GM21447 (cell line): ENCODE results near the gene APBB2.
"Not testable (repeated sequence)": the region's sequence is repeated elsewhere in the genome, so short reads cannot be mapped to it uniquely, and the experiment has no call there.

Experiments
- ATAC-seq: cut with Tn5 transposase; IDR thresholded peaks from one replicate; pipeline ENCODE4 v1.9.1; 2021; ENCODE audit not compliant: unreplicated experiment

Gene APBB2

GRCh38 chr4:40916880-40917279 is 297.5 kb downstream of the APBB2 start:
- peak; percentile 96 for ATAC-seq

DNA sequence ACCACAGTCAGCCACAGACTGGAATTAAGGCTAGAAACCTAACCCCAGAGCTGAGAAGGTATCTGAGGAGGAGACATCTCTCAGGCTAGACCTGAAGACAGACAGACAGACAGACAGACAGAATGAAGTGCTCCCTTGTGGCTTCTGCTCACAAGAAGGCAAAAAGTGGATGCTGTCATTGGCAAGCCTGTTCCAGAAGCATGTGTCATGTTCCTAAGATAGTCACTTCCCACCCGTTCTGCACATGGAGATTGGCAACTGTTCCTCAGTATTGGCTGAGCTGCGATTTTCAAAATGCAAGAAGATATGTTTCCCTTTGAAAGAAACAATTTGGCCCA is 298.2 kb downstream of the APBB2 start:
- ATAC-seq, result no peak

DNA sequence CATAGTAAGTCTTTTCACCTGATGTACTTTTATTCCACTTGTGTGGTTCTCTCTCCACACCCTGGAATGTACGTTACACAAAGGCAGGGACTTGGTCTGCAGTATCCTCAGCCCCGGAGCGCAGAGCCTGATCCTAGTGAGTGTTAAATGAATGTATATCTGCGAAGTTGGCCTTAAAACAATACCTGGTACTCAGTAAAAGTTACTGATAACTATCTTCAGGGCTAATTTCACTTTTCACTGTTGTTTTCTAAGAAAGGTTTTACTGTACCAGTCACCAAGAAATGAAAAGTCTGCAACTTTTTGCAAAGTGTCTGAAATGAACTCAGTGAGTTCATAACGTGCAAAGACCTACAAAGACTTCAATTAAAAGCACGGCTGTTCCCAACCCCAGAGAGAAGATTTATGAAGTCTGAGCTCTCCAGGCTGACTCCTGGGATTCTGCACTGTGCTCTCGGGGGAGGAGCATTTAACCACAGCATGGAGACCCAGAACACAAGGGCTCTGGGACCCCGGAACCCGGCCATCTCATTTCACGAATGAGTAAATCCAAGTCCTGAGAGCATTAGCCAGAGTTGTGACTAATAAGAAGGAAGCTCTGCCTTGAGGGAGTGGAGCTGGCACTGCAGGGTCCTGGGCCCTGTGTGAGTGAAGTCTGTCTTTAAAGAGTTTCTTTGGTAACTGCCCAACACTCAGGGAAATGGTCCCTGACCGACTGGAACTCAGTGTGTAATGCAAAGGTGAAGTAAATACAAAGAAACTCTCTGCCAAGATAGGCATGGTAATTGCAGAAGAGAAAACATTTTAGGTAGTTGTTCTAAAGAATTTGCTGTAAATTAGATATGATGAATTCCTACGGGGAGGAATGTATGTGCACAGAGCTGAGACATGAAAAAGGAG is 298.8 kb downstream of the APBB2 start:
- no peak for ATAC-seq

GRCh38 chr4:40912460-40913184 is 301.7 kb downstream of the APBB2 start:
- ATAC-seq, result no peak

DNA sequence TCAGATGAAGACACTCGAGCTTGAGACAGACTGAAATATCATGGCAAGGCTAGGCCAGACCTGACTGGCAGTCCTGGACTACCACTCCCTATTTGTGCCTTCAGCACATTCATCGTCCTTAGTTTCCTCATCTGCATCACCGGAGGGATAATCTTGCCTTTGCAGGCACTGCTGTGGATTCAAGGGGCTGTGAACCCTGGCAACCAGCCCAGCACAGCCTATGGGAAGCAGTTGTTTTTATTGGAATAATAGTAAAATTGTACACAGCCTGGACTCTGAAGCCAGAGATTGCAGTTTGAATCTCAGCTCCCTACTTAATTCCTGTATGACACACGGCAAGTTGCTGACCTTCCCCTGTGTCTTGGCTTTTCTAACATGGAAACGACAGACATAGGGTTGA is 303.6 kb downstream of the APBB2 start:
- no peak for ATAC-seq

DNA sequence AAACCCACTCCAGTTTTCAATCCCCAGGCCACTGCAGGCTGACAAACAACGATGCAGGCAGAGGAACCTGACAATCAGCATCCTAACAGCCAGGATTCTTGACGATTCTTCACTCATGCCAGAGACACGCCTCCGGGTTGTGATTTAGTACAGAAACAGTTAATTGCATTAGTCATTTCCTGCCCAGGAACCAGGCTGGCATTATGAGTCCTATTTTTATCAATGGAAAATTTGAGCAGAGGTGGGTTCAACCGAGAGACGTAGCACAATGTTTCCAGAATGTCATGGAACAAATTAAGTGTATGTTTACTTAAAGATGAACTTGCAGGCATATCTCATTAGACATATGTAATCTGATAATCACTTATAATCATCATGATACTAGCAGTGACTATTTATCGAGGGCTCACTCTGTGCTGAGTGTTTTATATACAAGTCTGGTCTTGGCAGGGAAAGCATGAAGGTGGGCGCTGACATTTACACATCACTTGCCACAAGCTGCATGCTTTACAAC is 304.9 kb downstream of the APBB2 start:
- ATAC-seq, result no peak

DNA sequence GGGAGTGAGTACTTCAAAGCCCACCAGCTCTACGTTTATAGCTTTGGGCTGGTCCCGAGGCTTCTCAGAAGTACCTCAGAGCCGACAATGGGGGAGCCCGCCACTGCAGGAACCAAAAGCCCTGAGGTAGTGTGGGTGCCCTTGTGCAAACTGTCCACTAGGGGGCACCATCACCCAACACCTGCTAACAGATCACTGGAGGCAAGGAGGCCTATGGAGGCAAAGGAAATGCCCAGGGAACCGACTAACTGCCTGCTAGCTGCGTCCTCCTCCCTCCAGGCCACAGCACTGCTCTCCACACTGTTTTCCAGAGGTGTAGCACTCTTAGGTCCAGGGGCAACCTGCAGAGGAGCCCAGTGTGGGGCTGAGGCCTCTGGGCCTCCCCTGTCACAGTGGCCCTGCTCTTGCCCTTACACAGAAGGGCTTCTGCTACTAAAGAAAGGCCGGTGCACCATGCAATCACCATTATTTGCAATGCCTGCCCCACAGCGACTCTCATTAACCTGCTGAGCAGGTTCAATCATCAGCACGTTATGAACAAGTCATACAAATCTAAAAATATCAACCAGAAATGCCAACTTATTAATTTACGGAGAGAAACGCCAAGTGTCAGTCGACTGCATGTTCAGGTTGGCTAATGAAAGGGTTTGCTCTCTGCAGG is 305.5 kb downstream of the APBB2 start:
- peak; percentile 91 for ATAC-seq

GRCh38 chr4:40908297-40908696 is 306.0 kb downstream of the APBB2 start:
- no peak for ATAC-seq

- no peak for ATAC-seq
Observed at GRCh38 chr4:40905414-40905813, 308.9 kb downstream of the APBB2 start.

DNA sequence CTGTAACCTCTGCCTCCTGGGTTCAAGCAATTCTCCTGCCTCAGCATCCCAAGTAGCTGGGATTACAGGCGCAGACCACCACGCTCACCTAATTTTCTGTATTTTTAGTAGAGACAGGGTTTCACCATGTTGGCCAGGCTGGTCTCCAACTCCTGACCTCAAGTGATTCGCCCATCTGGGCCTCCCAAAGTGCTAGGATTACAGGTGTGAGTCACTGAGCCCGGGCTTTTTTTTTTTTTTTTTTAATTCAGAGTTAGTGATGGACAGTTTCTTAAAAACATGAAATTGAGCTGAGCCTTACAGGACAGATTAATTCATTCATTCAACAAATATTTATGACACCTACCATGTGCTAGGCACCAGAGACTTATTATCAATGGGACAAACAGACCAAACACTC is 313.8 kb downstream of the APBB2 start:
- not testable (repeated sequence) for ATAC-seq

DNA sequence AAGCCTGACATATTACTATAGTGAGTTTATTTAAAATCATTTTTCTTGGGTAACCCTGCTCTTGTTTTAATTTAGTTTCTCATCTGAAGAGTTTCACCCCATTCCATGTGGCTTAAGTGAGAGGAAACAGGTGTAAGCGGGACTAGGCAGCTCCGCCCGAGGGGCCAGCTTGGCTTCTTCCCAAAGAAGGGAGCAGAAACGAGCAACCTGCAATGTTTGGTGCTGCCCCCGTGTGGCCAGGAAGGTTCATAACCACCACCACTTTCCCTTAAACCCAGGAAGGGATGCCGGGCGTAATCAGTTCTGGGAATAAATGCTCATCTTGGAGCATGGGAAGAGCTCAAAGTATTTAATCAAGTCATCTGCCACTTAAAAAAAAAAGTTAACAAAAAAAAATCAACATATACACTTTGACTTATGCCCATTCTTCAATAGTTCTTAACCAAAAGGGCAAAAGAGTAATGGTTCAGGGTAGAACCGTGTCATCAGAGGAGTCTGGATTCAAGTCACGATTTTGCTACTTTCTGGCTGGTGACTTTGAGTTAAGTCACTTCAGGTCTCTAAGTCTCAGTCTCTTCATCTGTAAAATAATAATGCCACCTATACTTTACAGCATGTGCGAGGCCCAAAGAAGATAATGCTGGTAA is 316.7 kb downstream of the APBB2 start:
- no peak for ATAC-seq

DNA sequence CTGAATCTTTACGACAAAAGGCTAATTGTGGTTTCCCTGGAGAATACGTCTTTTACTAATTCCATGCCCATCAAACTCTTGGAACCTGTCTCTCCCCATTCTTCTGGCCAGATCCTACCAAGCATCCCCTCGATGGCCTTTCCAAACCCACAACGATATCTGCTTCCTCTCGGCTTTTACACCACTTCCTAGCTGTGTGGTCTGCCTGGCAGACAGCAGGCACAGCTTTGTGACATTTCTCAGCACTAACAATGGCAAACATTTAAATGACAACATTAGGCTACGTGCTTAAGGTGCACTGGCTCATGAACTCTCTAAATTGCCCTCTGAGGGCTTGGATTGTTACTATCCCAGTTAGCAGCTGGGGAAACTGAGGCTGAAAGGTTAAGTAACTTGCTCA is 323.6 kb downstream of the APBB2 start:
- ATAC-seq, result no peak

GRCh38 chr4:40890199-40890598 is 324.1 kb downstream of the APBB2 start:
- ATAC-seq, result no peak

GRCh38 chr4:40888933-40889332 is 325.4 kb downstream of the APBB2 start:
- no peak for ATAC-seq

- ATAC-seq, result no peak
Observed at GRCh38 chr4:40887764-40888131, 326.6 kb downstream of the APBB2 start.

- ATAC-seq, result no peak
Observed at GRCh38 chr4:40886931-40887763, 327.2 kb downstream of the APBB2 start.

- ATAC-seq, result no peak
Observed at GRCh38 chr4:40881851-40882250, 332.5 kb downstream of the APBB2 start.

DNA sequence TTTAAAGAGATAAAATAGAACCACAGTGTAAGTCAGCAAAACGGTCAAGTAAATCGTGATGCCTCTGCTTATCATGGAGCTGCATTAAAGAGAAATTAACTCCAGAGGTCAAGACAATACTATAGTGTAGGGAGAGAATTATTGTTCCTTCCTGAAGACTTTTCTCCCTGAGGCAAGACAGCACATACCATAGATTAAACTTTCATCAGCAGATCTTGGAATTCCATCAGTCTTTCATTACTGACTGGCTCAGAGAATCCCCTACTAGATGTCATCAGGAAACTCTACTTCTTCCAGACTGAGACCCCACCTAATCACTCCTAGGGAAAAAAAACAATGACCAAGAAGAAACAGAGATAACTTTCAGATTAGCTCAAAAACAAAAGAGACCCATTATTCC is 333.2 kb downstream of the APBB2 start:
- no peak for ATAC-seq

DNA sequence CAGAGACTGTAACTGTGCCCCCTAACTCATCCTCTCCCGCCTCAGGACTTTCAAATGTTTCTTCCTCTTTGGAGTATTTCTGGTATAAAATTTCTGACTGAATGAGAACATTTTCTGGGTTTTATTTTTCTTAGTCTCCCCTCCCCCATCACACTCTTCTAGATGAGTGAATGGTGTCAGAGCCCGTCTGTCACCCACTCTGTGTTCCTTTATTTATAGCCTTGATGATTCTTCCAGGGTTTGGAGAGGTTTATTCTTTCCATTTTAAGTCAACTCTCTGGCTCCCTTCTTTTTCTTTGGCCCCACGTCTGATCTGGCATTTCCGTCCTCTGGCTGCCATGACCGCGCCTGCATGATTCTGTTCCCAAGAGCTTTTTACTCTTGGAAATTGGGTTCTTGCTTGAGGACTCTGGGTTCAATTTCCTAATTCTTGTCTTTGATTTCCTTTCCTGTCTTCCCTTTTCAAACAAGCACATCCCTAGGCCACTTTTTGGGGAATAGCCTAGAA is 335.7 kb downstream of the APBB2 start:
- ATAC-seq, result no peak

GRCh38 chr4:40877081-40877480 is 337.3 kb downstream of the APBB2 start:
- ATAC-seq, result no peak
